ENCODE data around the gene CHRNA4. TPM values are rescaled to one million over a fixed set of nuclear protein-coding genes. Genes with fewer than 3 reads are reported as not detected.
"Not testable (repeated sequence)": the region's sequence is repeated elsewhere in the genome, so short reads cannot be mapped to it uniquely, and the experiment has no call there.

Gene CHRNA4
- total RNA-seq, 2 experiments from 2014 or later, result not detected

DNA sequence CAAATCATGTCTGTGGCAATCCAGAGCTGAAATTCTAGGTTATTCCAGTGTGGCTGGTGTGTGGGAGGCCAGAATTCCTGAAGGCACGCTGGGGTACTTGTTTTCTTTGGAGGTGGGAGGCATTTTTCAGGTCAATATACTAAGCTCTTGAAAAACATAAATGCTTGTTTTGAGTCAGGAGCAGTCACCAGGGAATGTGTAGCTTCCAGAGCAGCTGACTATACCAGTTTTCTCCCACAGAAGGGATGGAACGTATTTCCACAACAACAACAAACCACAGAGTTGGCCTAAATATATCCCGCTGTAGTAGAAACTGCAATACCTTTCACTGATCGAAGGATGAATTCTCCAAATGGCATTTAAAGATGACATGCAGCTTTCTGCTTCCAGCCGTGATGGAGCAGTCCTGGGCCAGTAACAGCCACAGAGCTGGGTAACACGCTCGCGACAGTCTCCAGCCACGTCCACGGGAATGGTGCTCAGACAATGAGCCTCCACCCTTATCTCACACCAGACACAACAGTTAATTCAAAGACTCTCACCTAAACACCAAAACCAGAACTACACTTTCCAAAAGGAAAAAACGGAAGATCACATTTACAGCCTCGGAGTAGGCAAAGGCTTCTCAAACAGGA lies 23.2 kb downstream of the CHRNA4 start:
- ATAC-seq (no peak), DNase-seq (no peak)
- no peaks in the 10 kb centered on the region for H3K36me3 Mint-ChIP-seq (ENCODE audit: low read depth)
- intact Hi-C loops (cut with micrococcal nuclease), result no loop called here
- peaks cover 33% of the 10 kb centered on the region for H3K27me3 Mint-ChIP-seq
- H3K4me3 Mint-ChIP-seq, result no peak overlapping the region
- POLR2A ChIA-PET, result no interaction called here
- TF ChIP-seq, protein P1, sequence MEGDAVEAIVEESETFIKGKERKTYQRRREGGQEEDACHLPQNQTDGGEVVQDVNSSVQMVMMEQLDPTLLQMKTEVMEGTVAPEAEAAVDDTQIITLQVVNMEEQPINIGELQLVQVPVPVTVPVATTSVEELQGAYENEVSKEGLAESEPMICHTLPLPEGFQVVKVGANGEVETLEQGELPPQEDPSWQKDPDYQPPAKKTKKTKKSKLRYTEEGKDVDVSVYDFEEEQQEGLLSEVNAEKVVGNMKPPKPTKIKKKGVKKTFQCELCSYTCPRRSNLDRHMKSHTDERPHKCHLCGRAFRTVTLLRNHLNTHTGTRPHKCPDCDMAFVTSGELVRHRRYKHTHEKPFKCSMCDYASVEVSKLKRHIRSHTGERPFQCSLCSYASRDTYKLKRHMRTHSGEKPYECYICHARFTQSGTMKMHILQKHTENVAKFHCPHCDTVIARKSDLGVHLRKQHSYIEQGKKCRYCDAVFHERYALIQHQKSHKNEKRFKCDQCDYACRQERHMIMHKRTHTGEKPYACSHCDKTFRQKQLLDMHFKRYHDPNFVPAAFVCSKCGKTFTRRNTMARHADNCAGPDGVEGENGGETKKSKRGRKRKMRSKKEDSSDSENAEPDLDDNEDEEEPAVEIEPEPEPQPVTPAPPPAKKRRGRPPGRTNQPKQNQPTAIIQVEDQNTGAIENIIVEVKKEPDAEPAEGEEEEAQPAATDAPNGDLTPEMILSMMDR (IDR thresholded peaks at IDR 0.05), result no peak
- no peak overlapping the region for H3K27ac Mint-ChIP-seq
- CTCF ChIA-PET, result no interaction called here
- no peaks in the 10 kb centered on the region for H3K9me3 Mint-ChIP-seq
- H3K4me1 Mint-ChIP-seq (ENCODE audit: low read depth), result no peaks in the 10 kb centered on the region

DNA sequence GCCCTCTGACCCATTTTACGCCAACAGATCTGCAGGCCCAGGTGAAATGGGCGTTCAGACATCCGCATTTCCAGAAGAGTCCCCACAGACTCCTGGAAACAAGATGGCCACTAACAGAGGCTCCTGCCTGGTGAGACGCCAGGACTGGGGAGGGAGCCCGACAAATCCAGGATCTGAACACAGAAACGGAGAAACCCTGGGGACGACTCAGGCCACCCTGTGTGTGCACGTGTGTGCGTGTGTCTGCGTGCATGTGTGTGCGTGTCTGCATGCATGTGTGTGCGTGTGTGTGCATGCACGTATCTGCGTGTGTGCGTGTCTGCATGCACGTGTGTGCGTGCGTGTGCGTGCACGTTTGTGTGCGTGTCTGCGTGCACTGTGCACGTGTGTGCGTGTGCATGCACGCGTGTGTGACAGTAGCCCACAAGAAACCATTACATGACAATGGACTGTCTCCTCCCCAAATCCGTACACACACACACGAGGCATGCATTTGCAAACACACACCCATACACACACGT lies 24.9 kb downstream of the CHRNA4 start:
- Mint-ChIP-seq H3K27me3 (peaks cover 33% of the 10 kb centered on the region), H3K27ac (no peak overlapping the region), H3K4me3 (no peak overlapping the region), H3K4me1 (ENCODE audit: low read depth) (no peaks in the 10 kb centered on the region), H3K9me3 (peaks cover 8% of the 10 kb centered on the region), H3K36me3 (ENCODE audit: low read depth) (no peaks in the 10 kb centered on the region)
- ATAC-seq (no peak), DNase-seq (no peak)
- intact Hi-C loops (cut with micrococcal nuclease), result no loop called here
- CTCF ChIA-PET, result no interaction called here
- TF ChIP-seq, protein P1 (IDR thresholded peaks at IDR 0.05), result no peak
- POLR2A ChIA-PET, result no interaction called here

DNA sequence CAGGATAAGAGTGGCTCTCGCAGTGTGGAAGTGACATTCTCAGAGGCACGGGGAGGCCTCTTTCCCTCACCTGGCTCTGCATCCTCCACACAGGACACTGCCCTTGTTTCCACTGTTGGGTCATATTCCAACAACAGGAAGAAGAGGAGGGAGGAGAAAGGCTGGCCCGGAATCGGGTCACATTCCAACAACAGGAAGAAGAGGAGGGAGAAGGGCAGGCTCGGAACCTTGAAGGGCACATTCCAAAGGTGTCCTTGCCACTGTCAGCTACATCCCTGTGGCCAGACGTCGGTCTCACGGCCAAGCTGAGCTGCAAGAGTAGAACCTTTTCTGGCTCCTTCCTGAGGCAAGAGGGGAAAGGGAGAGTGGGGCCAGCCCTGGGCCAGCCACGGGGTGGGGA lies 25.4 kb downstream of the CHRNA4 start:
- CTCF ChIA-PET, result interaction anchor here (1.7 kb wide), 1 partner anchor 47 kb away, joined by 4 read pairs; no protein-coding TSS in a partner anchor
- H3K27me3 Mint-ChIP-seq, result peaks cover 33% of the 10 kb centered on the region
- no peaks in the 10 kb centered on the region for H3K36me3 Mint-ChIP-seq (ENCODE audit: low read depth)
- H3K27ac Mint-ChIP-seq, result no peak overlapping the region
- intact Hi-C loops (cut with micrococcal nuclease), result no loop called here
- POLR2A ChIA-PET, result no interaction called here
- TF ChIP-seq, protein P1 (IDR thresholded peaks at IDR 0.05), result no peak
- H3K4me3 Mint-ChIP-seq, result no peak overlapping the region
- H3K9me3 Mint-ChIP-seq, result peaks cover 8% of the 10 kb centered on the region
- no peak for ATAC-seq
- no peaks in the 10 kb centered on the region for H3K4me1 Mint-ChIP-seq (ENCODE audit: low read depth)
- no peak for DNase-seq

DNA sequence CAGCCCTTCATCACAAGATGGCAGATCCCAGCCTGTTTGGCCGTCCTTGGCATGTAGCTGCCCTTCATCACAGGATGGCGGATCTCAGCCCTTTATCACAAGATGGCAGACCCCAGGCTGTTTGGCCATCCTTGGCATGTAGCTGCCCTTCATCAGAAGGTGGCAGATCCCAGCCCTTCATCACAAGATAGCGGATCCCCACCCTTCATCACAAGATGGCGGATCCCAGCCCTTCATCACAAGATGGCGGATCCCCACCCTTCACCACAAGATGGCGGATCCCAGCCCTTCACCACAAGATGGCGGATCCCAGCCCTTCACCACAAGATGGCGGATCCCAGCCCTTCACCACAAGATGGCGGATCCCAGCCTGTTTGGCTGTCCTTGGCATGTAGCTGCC lies 26.1 kb downstream of the CHRNA4 start:
- H3K4me3 Mint-ChIP-seq; POLR2A ChIA-PET; H3K9me3 Mint-ChIP-seq; H3K36me3 Mint-ChIP-seq (ENCODE audit: low read depth); ATAC-seq; DNase-seq; intact Hi-C loops (cut with micrococcal nuclease); H3K27ac Mint-ChIP-seq; H3K4me1 Mint-ChIP-seq (ENCODE audit: low read depth): not testable (repeated sequence)
- peaks cover 33% of the 10 kb centered on the region for H3K27me3 Mint-ChIP-seq
- CTCF ChIA-PET, result interaction anchor here (1.7 kb wide), 1 partner anchor 48 kb away, joined by 4 read pairs; no protein-coding TSS in a partner anchor

DNA sequence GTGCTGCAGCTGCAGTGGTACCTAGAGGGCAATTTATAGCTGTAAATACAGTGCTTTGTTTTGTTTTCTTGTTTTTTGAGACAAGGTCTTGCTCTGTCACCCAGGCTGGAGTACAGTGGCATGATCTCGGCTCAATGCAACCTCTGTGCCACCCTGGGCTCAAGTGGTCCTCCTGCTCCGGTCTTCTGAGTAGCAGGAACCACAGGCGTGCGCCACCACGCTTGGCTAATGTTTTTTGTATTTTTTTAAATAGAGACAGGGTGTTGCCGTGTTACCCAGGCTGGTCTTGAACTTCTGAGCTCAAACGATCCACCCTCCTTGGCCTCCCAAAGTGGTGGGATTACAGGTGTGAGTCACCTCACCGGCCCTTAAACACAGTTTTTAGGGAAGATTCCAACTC lies 26.8 kb downstream of the CHRNA4 start:
- DNase-seq (no peak), ATAC-seq (no peak)
- ChIA-PET CTCF (interaction anchor here (1.7 kb wide), 1 partner anchor 48 kb away, joined by 4 read pairs; no protein-coding TSS in a partner anchor), POLR2A (no interaction called here)
- peaks cover 32% of the 10 kb centered on the region for H3K27me3 Mint-ChIP-seq
- H3K36me3 Mint-ChIP-seq (ENCODE audit: low read depth), result no peaks in the 10 kb centered on the region
- TF ChIP-seq, protein P1 (IDR thresholded peaks at IDR 0.05), result no peak
- peaks cover 8% of the 10 kb centered on the region for H3K9me3 Mint-ChIP-seq
- H3K27ac Mint-ChIP-seq, result no peak overlapping the region
- no peak overlapping the region for H3K4me3 Mint-ChIP-seq
- intact Hi-C loops (cut with micrococcal nuclease), result no loop called here
- no peaks in the 10 kb centered on the region for H3K4me1 Mint-ChIP-seq (ENCODE audit: low read depth)
